Common myeloid progenitor, CD34-positive (primary cell): Measurements from ENCODE around the gene TMEM198.

ENCODE experiments used
- CTCF ChIA-PET: fragments of 350-600 bp; sonication (Branson Sonifier 250); formaldehyde crosslinking; loops from one replicate; lab custom pipeline; 2021; ENCODE audit warnings: antibody characterized with exemption; lab: Charles Lee
- POLR2A ChIA-PET: fragments of 350-600 bp; sonication (Branson Sonifier 250); formaldehyde crosslinking; loops from one replicate; lab custom pipeline; 2021; ENCODE audit warnings: antibody characterized with exemption; lab: Charles Lee
- DNase-seq, 3 donors: peaks; one replicate each; pipeline versions ENCODE4 v3.0.0 to v3.0.0-alpha.2; 2013
- H3K27ac ChIP-seq, 2 experiments: 1 replicate in 1 of 2; 2 replicates in 1 of 2; pipeline ENCODE4 v1.7.0; 2013; ENCODE audit warnings: inconsistent platforms in 2 of 2, low read length in 2 of 2, mild to moderate bottlenecking in 2 of 2, low read depth in 1 of 2, moderate library complexity in 1 of 2; ENCODE audit not compliant: severe bottlenecking in 2 of 2, insufficient read depth in 1 of 2, poor library complexity in 1 of 2
- H3K27me3 ChIP-seq, 5 experiments: replicated peaks in 2 of 5; 1 replicate in 3 of 5; 2 replicates in 2 of 5; pipeline versions ENCODE4 v1.6.1 to v1.7.0; 2013; ENCODE audit warnings: low read length in 4 of 5, mild to moderate bottlenecking in 2 of 5, moderate library complexity in 2 of 5, inconsistent platforms in 1 of 5; ENCODE audit not compliant: insufficient read depth in 5 of 5, control insufficient read depth in 4 of 5
- H3K36me3 ChIP-seq, 4 experiments: 1 replicate in 2 of 4; 2 replicates in 2 of 4; pipeline versions ENCODE4 v1.6.1 to v1.7.0; 2013; ENCODE audit warnings: low read length in 3 of 4, control low read depth in 1 of 4, mild to moderate bottlenecking in 1 of 4; ENCODE audit not compliant: control insufficient read depth in 4 of 4, insufficient read depth in 4 of 4
- H3K4me1 ChIP-seq, 4 experiments: 1 replicate in 3 of 4; 2 replicates in 1 of 4; pipeline versions ENCODE4 v1.6.1 to v1.7.1; 2013; ENCODE audit warnings: low read length in 3 of 4, mild to moderate bottlenecking in 3 of 4, control low read depth in 1 of 4, inconsistent platforms in 1 of 4, moderate library complexity in 1 of 4; ENCODE audit not compliant: control insufficient read depth in 4 of 4, insufficient read depth in 4 of 4; ENCODE audit errors: control extremely low read depth in 1 of 4
- H3K4me3 ChIP-seq, 7 experiments: 1 replicate in 4 of 7; 2 replicates in 3 of 7; pipeline versions ENCODE4 v1.5.1 to v1.7.0; 2013; ENCODE audit warnings: mild to moderate bottlenecking in 7 of 7, low read length in 6 of 7, moderate library complexity in 6 of 7, inconsistent platforms in 2 of 7, low read depth in 2 of 7, control low read depth in 1 of 7; ENCODE audit not compliant: insufficient read depth in 4 of 7, control insufficient read depth in 1 of 7; ENCODE audit errors: extremely low read depth in 1 of 7
- H3K9me3 ChIP-seq, 5 experiments: 1 replicate in 4 of 5; 2 replicates in 1 of 5; pipeline versions ENCODE4 v1.6.1 to v1.7.1; 2013; ENCODE audit warnings: low read length in 4 of 5, mild to moderate bottlenecking in 2 of 5, inconsistent platforms in 1 of 5, low read depth in 1 of 5, moderate library complexity in 1 of 5; ENCODE audit not compliant: control insufficient read depth in 4 of 5, insufficient read depth in 2 of 5; ENCODE audit errors: control extremely low read depth in 1 of 5
- WGBS: methylation state at CpG from one replicate; pipeline ENCODE4 v1.1.5; 2013; ENCODE audit not compliant: insufficient coverage; 5-methylcytosine and 5-hydroxymethylcytosine counted together

Gene TMEM198

GRCh38 chr2:219502618-219503017 lies 41.2 kb upstream of the TMEM198 start:
- H3K27me3 ChIP-seq = peaks cover 0 to 8% (median under 1%) of the 10 kb centered on the region in 5 experiments
- no peak overlapping the region for H3K4me3 ChIP-seq
- H3K27ac ChIP-seq = peak overlapping the region in 1 of 2 experiments; percentile 25
- peaks cover 4 to 22% (median 18%) of the 10 kb centered on the region in 4 experiments for H3K4me1 ChIP-seq
- CTCF ChIA-PET = interaction anchor here (60.5 kb wide), 1 partner anchor 22 kb away, joined by 1724 read pairs; the partner anchor contains the start of genes ASIC4, CHPF and TMEM198
- DNase-seq = no peak
- POLR2A ChIA-PET = no interaction called here
- peaks cover 3 to 30% (median 17%) of the 10 kb centered on the region in 4 experiments for H3K36me3 ChIP-seq
- H3K9me3 ChIP-seq = no peaks in the 10 kb centered on the region

- ChIA-PET POLR2A (no interaction called here), CTCF (interaction anchor here (43.1 to 60.5 kb wide), 2 partner anchors 13 to 19 kb away, joined by 1724 read pairs; partner anchors contain the start of genes ASIC4, CHPF, GMPPA and TMEM198)
- Histone ChIP-seq H3K4me1 (peaks cover 0 to 18% (median 17%) of the 10 kb centered on the region in 4 experiments), H3K9me3 (no peaks in the 10 kb centered on the region), H3K36me3 (peaks cover 3 to 30% (median 17%) of the 10 kb centered on the region in 4 experiments), H3K4me3 (no peak overlapping the region), H3K27ac (no peak overlapping the region), H3K27me3 (peaks cover 0 to 14% (median 4%) of the 10 kb centered on the region in 5 experiments)
- no peak for DNase-seq
- 100% methylated on average over 9 of the region's 9 CpGs for WGBS
These were observed 38.2 kb upstream of the TMEM198 start for GRCh38 chr2:219505585-219505984.

GRCh38 chr2:219506153-219506801 lies 37.6 kb upstream of the TMEM198 start:
- no peaks in the 10 kb centered on the region for H3K9me3 ChIP-seq
- no peak overlapping the region for H3K4me3 ChIP-seq
- ChIA-PET POLR2A (no interaction called here), CTCF (interaction anchor here (1.1 to 60.5 kb wide), 3 partner anchors 14 to 51 kb away, joined by 3 to 1724 read pairs (median 1724); partner anchors contain the start of genes ASIC4, CHPF, GMPPA and TMEM198)
- DNase-seq = no peak
- H3K27me3 ChIP-seq = peaks cover 0 to 21% (median 5%) of the 10 kb centered on the region in 5 experiments
- no peak overlapping the region for H3K27ac ChIP-seq
- H3K4me1 ChIP-seq = peaks cover 0 to 19% (median 17%) of the 10 kb centered on the region in 4 experiments
- 97% methylated on average over 22 of the region's 23 CpGs for WGBS
- peaks cover 3 to 30% (median 17%) of the 10 kb centered on the region in 4 experiments for H3K36me3 ChIP-seq

DNA sequence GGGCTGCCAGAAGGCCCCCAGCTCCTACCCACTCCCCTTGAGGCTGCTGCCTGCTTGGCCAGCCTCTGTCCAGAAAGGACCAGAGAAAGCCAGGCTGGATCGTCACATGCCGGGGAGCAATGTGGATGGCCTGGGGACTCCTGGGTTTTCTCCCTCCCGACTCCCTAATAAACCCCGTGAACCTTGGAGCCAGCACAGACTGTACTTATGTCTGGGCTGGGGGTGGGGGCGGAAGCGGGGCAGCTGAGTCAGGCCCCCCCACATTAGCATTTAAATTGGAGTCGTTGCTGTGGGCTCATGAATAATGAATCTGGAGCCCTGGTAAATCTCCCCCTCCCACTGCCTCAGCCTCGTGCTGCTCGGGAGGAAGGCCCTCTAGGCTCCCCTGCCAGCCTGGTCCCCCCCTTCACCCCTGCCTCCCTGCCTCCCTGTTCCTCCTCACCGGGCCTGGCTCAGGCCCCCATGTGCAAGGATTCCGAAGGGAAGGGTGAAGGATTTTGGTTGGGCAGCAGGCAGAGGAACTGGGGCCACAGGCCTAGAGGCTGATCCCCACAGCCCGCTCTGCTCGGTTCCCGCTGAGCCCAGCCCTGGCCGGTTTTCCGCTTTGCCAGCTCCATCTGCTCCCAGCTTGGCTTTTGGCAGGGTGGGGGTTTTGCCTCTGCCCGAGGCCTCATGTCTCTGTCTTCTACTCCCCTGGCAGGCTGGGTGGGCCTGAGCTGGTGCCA lies 36.9 kb upstream of the TMEM198 start:
- H3K27me3 ChIP-seq = peaks cover 0 to 28% (median 7%) of the 10 kb centered on the region in 5 experiments
- peaks cover 3 to 30% (median 17%) of the 10 kb centered on the region in 4 experiments for H3K36me3 ChIP-seq
- no peak for DNase-seq
- ChIA-PET CTCF (interaction anchor here (1.1 to 60.5 kb wide), 4 partner anchors 15 to 64 kb away, joined by 3 to 1724 read pairs (median 864); partner anchors contain the start of genes ASIC4, CHPF, GMPPA and OBSL1), POLR2A (no interaction called here)
- H3K4me1 ChIP-seq = peaks cover 0 to 19% (median 19%) of the 10 kb centered on the region in 4 experiments
- 92% methylated on average over 11 of the region's 17 CpGs for WGBS
- H3K27ac ChIP-seq = no peak overlapping the region
- H3K4me3 ChIP-seq = no peak overlapping the region
- no peaks in the 10 kb centered on the region for H3K9me3 ChIP-seq

DNA sequence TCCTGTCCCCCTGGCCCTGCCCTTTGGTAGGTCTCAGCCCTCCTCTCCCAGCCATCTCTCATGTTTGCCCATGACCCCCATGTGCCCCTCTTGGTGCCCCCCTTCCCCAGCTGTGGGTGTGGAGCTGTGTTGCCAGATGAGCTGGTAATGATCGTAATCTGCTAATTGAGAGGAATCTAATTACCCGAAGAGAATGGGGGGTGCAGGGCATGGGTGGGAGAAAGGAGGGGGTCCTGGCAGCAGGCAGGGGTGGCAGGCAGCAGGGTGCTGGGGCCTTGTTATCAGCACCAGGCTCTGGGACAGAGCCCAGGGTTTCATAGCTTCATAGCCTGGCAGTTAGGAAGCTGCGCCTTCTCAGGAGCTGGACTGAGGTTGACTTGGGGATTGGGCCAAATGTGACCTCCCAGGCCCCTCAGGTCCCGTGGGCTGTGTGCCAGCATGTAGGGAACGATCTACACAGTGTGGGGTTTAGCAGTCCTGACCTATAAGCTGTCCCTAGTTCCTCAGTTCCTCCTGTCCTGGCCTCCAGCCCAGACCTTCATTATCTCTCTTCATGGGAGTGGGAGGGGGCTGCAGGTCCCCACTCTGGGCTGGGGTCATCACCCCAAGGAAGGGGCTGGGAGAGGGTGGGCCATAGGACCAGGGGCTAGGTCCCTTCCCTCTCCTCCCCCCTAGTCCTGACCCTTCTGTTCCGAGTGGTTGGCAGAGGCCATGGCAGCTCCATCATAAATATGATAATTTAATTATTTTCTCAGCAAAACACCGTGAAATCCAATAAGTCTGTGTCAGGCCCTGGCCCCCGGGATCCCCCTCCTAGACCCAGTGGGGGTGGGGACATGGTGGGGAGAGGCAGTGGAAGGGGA lies 36.0 kb upstream of the TMEM198 start:
- Histone ChIP-seq H3K27ac (no peak overlapping the region), H3K36me3 (peaks cover 3 to 30% (median 17%) of the 10 kb centered on the region in 4 experiments), H3K9me3 (no peaks in the 10 kb centered on the region), H3K27me3 (peaks cover 0 to 37% (median 11%) of the 10 kb centered on the region in 5 experiments), H3K4me3 (no peak overlapping the region), H3K4me1 (peaks cover 0 to 27% (median 24%) of the 10 kb centered on the region in 4 experiments)
- no peak for DNase-seq
- ChIA-PET POLR2A (interaction anchor here (0.6 kb wide), 1 partner anchor 312 kb away, joined by 3 read pairs; no protein-coding TSS in a partner anchor), CTCF (interaction anchor here (1.2 to 60.5 kb wide), 3 partner anchors 15 to 63 kb away, joined by 3 to 1724 read pairs (median 1724); partner anchors contain the start of genes ASIC4, CHPF, GMPPA and OBSL1)
- WGBS = 97% methylated on average over 4 of the region's 8 CpGs

DNA sequence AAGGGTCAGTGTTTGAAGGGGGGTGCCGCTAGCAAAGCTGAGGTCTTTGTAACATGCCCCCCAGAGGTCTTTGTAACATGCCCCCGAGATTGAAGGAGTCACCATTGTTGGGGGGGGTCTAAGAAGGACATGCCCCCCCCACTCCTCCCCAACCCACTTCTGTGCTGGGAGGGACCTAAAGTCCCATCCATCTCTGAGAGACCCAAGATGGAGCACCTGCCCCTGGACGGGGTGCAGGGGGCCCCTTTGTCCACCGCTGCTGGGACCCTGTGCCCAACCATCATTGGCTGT lies 35.4 kb upstream of the TMEM198 start:
- WGBS = no CpG with 5 or more reads among the region's 4 CpGs
- peaks cover 0 to 43% (median 12%) of the 10 kb centered on the region in 5 experiments for H3K27me3 ChIP-seq
- DNase-seq = no peak
- POLR2A ChIA-PET = interaction anchor here (0.6 kb wide), 1 partner anchor 313 kb away, joined by 3 read pairs; no protein-coding TSS in a partner anchor
- H3K27ac ChIP-seq = no peak overlapping the region
- H3K9me3 ChIP-seq = no peaks in the 10 kb centered on the region
- H3K4me1 ChIP-seq = peaks cover 0 to 33% (median 29%) of the 10 kb centered on the region in 4 experiments
- CTCF ChIA-PET = interaction anchor here (43.1 to 60.5 kb wide), 2 partner anchors 16 kb away, joined by 1724 read pairs; partner anchors contain the start of genes ASIC4, CHPF, GMPPA and TMEM198
- H3K4me3 ChIP-seq = no peak overlapping the region
- H3K36me3 ChIP-seq = peaks cover 3 to 30% (median 17%) of the 10 kb centered on the region in 4 experiments
